ENCODE results near the gene SAMD4B. TPM values are rescaled to one million over a fixed set of nuclear protein-coding genes. Genes with fewer than 3 reads are reported as not detected.

Gene SAMD4B
- total and polyA plus RNA-seq, 9 of the 15 experiments (the other 6 are each of a cell fraction or from before 2014, with no cell fraction given), result 3.4 to 90.5 (median 38.0) TPM

DNA sequence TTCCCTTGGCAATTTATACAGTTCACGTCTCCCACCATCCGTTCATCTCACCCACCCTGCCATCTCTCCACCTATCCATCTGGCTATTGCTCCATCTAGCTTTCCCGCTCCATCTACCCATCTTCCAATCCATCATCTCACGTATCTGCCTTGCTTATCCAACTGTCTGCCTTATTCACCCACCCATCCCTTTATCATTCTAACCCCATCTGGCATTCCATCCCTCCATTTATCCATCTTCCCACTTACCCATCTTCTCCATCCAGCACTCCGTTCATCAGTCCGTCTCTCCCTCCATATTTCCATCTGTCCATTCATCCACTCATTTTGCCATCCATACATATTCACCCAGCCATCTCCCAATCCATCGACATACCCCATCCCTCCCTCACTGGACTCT is 83.5 kb downstream of the SAMD4B start (continued):
- TF ChIP-seq, protein P1, sequence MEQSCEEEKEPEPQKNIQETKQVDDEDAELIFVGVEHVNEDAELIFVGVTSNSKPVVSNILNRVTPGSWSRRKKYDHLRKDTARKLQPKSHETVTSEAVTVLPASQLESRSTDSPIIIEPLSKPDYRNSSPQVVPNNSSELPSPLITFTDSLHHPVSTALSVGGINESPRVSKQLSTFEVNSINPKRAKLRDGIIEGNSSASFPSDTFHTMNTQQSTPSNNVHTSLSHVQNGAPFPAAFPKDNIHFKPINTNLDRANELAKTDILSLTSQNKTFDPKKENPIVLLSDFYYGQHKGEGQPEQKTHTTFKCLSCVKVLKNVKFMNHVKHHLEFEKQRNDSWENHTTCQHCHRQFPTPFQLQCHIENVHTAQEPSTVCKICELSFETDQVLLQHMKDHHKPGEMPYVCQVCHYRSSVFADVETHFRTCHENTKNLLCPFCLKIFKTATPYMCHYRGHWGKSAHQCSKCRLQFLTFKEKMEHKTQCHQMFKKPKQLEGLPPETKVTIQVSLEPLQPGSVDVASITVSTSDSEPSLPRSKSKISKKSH (CRISPR knock-in tag; IDR thresholded peaks at IDR 0.05), result no peak
- TF ChIP-seq TSC22D4 (tag; IDR thresholded peaks at IDR 0.05) (0 out of 2 replicates have a peak, but pooled peaks have one; percentile 20), CC2D1A (IDR thresholded peaks at IDR 0.05) (no peak), SUPT5H (IDR thresholded peaks at IDR 0.05) (peak; percentile 63), NCOA6 (IDR thresholded peaks at IDR 0.05) (no peak), POLR2B (IDR thresholded peaks at IDR 0.05; ENCODE audit: low read depth, partially characterized antibody) (peak; percentile 51), ZFP36 (IDR thresholded peaks at IDR 0.05; ENCODE audit: low read depth, low read length, partially characterized antibody) (no peak), GTF2A2 (tag; IDR thresholded peaks at IDR 0.05) (no peak), ZNF174 (CRISPR knock-in tag; IDR thresholded peaks at IDR 0.05) (no peak)
- TF ChIP-seq, protein P2, sequence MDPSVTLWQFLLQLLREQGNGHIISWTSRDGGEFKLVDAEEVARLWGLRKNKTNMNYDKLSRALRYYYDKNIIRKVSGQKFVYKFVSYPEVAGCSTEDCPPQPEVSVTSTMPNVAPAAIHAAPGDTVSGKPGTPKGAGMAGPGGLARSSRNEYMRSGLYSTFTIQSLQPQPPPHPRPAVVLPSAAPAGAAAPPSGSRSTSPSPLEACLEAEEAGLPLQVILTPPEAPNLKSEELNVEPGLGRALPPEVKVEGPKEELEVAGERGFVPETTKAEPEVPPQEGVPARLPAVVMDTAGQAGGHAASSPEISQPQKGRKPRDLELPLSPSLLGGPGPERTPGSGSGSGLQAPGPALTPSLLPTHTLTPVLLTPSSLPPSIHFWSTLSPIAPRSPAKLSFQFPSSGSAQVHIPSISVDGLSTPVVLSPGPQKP (CRISPR knock-in tag; IDR thresholded peaks at IDR 0.05), result no peak
- TF ChIP-seq, protein P3, sequence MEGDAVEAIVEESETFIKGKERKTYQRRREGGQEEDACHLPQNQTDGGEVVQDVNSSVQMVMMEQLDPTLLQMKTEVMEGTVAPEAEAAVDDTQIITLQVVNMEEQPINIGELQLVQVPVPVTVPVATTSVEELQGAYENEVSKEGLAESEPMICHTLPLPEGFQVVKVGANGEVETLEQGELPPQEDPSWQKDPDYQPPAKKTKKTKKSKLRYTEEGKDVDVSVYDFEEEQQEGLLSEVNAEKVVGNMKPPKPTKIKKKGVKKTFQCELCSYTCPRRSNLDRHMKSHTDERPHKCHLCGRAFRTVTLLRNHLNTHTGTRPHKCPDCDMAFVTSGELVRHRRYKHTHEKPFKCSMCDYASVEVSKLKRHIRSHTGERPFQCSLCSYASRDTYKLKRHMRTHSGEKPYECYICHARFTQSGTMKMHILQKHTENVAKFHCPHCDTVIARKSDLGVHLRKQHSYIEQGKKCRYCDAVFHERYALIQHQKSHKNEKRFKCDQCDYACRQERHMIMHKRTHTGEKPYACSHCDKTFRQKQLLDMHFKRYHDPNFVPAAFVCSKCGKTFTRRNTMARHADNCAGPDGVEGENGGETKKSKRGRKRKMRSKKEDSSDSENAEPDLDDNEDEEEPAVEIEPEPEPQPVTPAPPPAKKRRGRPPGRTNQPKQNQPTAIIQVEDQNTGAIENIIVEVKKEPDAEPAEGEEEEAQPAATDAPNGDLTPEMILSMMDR (IDR thresholded peaks at IDR 0.05 in 2 of 3, conservative IDR thresholded peaks at IDR 0.05 in 1 of 3; ENCODE audit: insufficient read depth in 2 of 3, low read depth in 1 of 3, low read length in 3 of 3), result no peak
- TF ChIP-seq, protein P4, sequence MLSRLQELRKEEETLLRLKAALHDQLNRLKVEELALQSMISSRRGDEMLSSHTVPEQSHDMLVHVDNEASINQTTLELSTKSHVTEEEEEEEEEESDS (CRISPR knock-in tag; IDR thresholded peaks at IDR 0.05), result no peak
- TF ChIP-seq, protein P5, sequence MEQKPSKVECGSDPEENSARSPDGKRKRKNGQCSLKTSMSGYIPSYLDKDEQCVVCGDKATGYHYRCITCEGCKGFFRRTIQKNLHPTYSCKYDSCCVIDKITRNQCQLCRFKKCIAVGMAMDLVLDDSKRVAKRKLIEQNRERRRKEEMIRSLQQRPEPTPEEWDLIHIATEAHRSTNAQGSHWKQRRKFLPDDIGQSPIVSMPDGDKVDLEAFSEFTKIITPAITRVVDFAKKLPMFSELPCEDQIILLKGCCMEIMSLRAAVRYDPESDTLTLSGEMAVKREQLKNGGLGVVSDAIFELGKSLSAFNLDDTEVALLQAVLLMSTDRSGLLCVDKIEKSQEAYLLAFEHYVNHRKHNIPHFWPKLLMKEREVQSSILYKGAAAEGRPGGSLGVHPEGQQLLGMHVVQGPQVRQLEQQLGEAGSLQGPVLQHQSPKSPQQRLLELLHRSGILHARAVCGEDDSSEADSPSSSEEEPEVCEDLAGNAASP (IDR thresholded peaks at IDR 0.05), result no peak
- TF ChIP-seq, protein P6, sequence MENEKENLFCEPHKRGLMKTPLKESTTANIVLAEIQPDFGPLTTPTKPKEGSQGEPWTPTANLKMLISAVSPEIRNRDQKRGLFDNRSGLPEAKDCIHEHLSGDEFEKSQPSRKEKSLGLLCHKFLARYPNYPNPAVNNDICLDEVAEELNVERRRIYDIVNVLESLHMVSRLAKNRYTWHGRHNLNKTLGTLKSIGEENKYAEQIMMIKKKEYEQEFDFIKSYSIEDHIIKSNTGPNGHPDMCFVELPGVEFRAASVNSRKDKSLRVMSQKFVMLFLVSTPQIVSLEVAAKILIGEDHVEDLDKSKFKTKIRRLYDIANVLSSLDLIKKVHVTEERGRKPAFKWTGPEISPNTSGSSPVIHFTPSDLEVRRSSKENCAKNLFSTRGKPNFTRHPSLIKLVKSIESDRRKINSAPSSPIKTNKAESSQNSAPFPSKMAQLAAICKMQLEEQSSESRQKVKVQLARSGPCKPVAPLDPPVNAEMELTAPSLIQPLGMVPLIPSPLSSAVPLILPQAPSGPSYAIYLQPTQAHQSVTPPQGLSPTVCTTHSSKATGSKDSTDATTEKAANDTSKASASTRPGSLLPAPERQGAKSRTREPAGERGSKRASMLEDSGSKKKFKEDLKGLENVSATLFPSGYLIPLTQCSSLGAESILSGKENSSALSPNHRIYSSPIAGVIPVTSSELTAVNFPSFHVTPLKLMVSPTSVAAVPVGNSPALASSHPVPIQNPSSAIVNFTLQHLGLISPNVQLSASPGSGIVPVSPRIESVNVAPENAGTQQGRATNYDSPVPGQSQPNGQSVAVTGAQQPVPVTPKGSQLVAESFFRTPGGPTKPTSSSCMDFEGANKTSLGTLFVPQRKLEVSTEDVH (IDR thresholded peaks at IDR 0.05; ENCODE audit: low read depth, partially characterized antibody), result no peak
- TF ChIP-seq, protein P7, sequence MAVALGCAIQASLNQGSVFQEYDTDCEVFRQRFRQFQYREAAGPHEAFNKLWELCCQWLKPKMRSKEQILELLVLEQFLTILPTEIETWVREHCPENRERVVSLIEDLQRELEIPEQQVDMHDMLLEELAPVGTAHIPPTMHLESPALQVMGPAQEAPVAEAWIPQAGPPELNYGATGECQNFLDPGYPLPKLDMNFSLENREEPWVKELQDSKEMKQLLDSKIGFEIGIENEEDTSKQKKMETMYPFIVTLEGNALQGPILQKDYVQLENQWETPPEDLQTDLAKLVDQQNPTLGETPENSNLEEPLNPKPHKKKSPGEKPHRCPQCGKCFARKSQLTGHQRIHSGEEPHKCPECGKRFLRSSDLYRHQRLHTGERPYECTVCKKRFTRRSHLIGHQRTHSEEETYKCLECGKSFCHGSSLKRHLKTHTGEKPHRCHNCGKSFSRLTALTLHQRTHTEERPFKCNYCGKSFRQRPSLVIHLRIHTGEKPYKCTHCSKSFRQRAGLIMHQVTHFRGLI (CRISPR knock-in tag; IDR thresholded peaks at IDR 0.05), result no peak
- TF ChIP-seq, protein P8, sequence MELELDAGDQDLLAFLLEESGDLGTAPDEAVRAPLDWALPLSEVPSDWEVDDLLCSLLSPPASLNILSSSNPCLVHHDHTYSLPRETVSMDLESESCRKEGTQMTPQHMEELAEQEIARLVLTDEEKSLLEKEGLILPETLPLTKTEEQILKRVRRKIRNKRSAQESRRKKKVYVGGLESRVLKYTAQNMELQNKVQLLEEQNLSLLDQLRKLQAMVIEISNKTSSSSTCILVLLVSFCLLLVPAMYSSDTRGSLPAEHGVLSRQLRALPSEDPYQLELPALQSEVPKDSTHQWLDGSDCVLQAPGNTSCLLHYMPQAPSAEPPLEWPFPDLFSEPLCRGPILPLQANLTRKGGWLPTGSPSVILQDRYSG (tag; conservative IDR thresholded peaks at IDR 0.05; ENCODE audit: low read depth), result no peak

All from K562 (cell line).